Measurements from ENCODE around the gene TTC39B. TPM values are rescaled to one million over a fixed set of nuclear protein-coding genes. Genes with fewer than 3 reads are reported as not detected.

TTC39B gene
- total RNA-seq, 2 experiments from 2014 or later, result 0.06 TPM; not detected in 1

DNA sequence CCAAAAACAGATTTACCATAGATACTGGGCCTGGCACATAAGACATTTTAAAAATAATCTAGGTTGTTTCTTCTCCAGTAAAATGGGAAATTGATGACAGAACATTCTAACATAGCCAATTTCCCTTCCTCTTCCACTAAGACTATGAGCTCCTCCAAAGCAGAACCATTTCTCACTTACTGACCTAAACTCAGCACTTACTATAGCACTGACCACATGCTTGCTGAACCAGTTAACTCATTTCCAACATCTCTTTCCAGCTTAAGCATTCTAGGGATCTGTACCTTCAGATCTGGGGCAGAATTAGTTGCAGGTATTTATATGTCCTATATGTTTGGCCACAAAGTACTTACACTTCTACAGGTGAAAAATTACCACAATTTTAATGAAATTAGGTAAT lies 58.9 kb downstream of the TTC39B start:
- H3K4me3 ChIP-seq (ENCODE audit: low read depth, low read length, poor library complexity, severe bottlenecking), result no peak overlapping the region
- no peaks in the 10 kb centered on the region for H3K9me3 ChIP-seq (ENCODE audit: low read length)
- H3K4me1 ChIP-seq (ENCODE audit: insufficient read depth, low read length, poor library complexity, severe bottlenecking), result no peaks in the 10 kb centered on the region
- H3K36me3 ChIP-seq (ENCODE audit: insufficient read depth, low read length), result no peaks in the 10 kb centered on the region
- no peak overlapping the region for H3K27ac ChIP-seq (ENCODE audit: low read depth, low read length, poor library complexity, severe bottlenecking)
- H3K9me2 ChIP-seq (ENCODE audit: insufficient read depth, low read length), result no peaks in the 10 kb centered on the region
- intact Hi-C loops (cut with micrococcal nuclease; ENCODE audit: unreplicated experiment), result no loop called here
- no peak overlapping the region for H2AFZ ChIP-seq (ENCODE audit: low read length)
- ChIA-PET POLR2A (interaction anchor here (0.6 kb wide), 1 partner anchor 193 kb away, joined by 4 read pairs; no protein-coding TSS in a partner anchor), CTCF (ENCODE audit: unreplicated experiment) (no interaction called here)
- TF ChIP-seq EZH2phosphoT487 (IDR thresholded peaks at IDR 0.05; ENCODE audit: borderline replicate concordance, low read depth, low read length) (no peak), CTCF (conservative IDR thresholded peaks at IDR 0.05; ENCODE audit: low read length) (no peak)
- no peak for DNase-seq (ENCODE audit: low spot score)
- H3K79me2 ChIP-seq (ENCODE audit: insufficient read depth, low read depth, low read length), result no peaks in the 10 kb centered on the region
- no peaks in the 10 kb centered on the region for H4K20me1 ChIP-seq (ENCODE audit: insufficient read depth, low read length)
- H3K4me2 ChIP-seq (ENCODE audit: low read length), result no peak overlapping the region
- no TSS peak for BruUV-seq (replicated peaks)

DNA sequence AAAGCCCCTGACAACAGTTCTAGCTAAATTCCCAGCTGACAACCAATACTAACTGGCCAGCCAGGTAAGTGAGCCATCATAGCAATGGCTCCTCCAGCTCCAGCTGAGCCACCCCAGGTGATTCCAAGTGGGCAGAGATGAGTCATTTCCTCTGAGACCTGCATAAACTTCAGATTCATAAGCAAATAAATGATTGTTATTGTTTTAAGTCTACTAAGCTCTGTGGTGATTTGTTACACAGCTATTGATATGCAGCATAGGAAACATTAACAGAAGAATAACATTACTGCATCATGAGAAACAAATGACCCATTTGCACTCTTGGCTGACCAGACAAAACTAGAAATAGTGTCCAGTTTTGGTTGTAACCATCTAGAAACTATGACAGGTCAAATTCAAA lies 60.3 kb downstream of the TTC39B start:
- intact Hi-C loops (cut with micrococcal nuclease; ENCODE audit: unreplicated experiment), result no loop called here
- H3K9me2 ChIP-seq (ENCODE audit: insufficient read depth, low read length), result no peaks in the 10 kb centered on the region
- ChIA-PET CTCF (ENCODE audit: unreplicated experiment) (no interaction called here), POLR2A (no interaction called here)
- H3K79me2 ChIP-seq (ENCODE audit: insufficient read depth, low read depth, low read length), result no peaks in the 10 kb centered on the region
- no peak overlapping the region for H3K4me2 ChIP-seq (ENCODE audit: low read length)
- H2AFZ ChIP-seq (ENCODE audit: low read length), result no peak overlapping the region
- no peak overlapping the region for H3K27ac ChIP-seq (ENCODE audit: low read depth, low read length, poor library complexity, severe bottlenecking)
- no peaks in the 10 kb centered on the region for H3K36me3 ChIP-seq (ENCODE audit: insufficient read depth, low read length)
- no peak overlapping the region for H3K4me3 ChIP-seq (ENCODE audit: low read depth, low read length, poor library complexity, severe bottlenecking)
- BruUV-seq (replicated peaks), result no TSS peak
- no peaks in the 10 kb centered on the region for H3K4me1 ChIP-seq (ENCODE audit: insufficient read depth, low read length, poor library complexity, severe bottlenecking)
- H4K20me1 ChIP-seq (ENCODE audit: insufficient read depth, low read length), result no peaks in the 10 kb centered on the region
- no peaks in the 10 kb centered on the region for H3K9me3 ChIP-seq (ENCODE audit: low read length)
- no peak for TF ChIP-seq CTCF (conservative IDR thresholded peaks at IDR 0.05; ENCODE audit: low read length)
- no peak for TF ChIP-seq EZH2phosphoT487 (IDR thresholded peaks at IDR 0.05; ENCODE audit: borderline replicate concordance, low read depth, low read length)
- DNase-seq (ENCODE audit: low spot score), result no peak

DNA sequence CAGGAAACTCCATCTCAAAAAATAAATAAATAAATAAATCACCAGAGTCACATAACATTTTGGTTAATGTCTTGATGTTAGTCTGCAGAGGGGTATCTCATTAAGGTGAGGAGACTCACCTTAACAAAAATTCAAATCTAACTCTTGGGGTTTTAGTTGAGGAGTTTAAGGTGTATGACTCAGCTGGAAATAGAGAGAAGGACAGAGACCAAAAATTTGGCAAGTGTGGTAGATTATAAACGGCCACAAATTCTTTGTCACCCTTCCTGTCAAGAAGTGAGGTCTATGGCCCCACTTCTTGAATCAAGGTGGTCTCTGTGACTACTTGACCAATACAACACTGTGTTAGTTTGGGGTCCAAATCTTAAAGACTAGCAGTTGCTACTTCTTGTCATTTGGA lies 60.8 kb downstream of the TTC39B start:
- BruUV-seq (replicated peaks), result no TSS peak
- no peak for TF ChIP-seq CTCF (conservative IDR thresholded peaks at IDR 0.05; ENCODE audit: low read length)
- no peak for TF ChIP-seq EZH2phosphoT487 (IDR thresholded peaks at IDR 0.05; ENCODE audit: borderline replicate concordance, low read depth, low read length)
- H3K9me3 ChIP-seq (ENCODE audit: low read length), result no peaks in the 10 kb centered on the region
- no peak overlapping the region for H2AFZ ChIP-seq (ENCODE audit: low read length)
- H3K27ac ChIP-seq (ENCODE audit: low read depth, low read length, poor library complexity, severe bottlenecking), result no peak overlapping the region
- H3K4me1 ChIP-seq (ENCODE audit: insufficient read depth, low read length, poor library complexity, severe bottlenecking), result no peaks in the 10 kb centered on the region
- intact Hi-C loops (cut with micrococcal nuclease; ENCODE audit: unreplicated experiment), result no loop called here
- no peak overlapping the region for H3K4me3 ChIP-seq (ENCODE audit: low read depth, low read length, poor library complexity, severe bottlenecking)
- DNase-seq (ENCODE audit: low spot score), result no peak
- H3K4me2 ChIP-seq (ENCODE audit: low read length), result no peak overlapping the region
- H4K20me1 ChIP-seq (ENCODE audit: insufficient read depth, low read length), result no peaks in the 10 kb centered on the region
- ChIA-PET CTCF (ENCODE audit: unreplicated experiment) (no interaction called here), POLR2A (no interaction called here)
- H3K9me2 ChIP-seq (ENCODE audit: insufficient read depth, low read length), result no peaks in the 10 kb centered on the region
- no peaks in the 10 kb centered on the region for H3K36me3 ChIP-seq (ENCODE audit: insufficient read depth, low read length)
- H3K79me2 ChIP-seq (ENCODE audit: insufficient read depth, low read depth, low read length), result no peaks in the 10 kb centered on the region

Measured in OCI-LY7 (cell line).